HG03520 (cell line): ENCODE results near the gene BHMT.

Source experiments
- ATAC-seq: cut with Tn5 transposase; IDR thresholded peaks from one replicate; pipeline ENCODE4 v1.9.1; 2021; ENCODE audit warnings: mild to moderate bottlenecking, moderate library complexity; ENCODE audit not compliant: unreplicated experiment

BHMT gene, protein sequence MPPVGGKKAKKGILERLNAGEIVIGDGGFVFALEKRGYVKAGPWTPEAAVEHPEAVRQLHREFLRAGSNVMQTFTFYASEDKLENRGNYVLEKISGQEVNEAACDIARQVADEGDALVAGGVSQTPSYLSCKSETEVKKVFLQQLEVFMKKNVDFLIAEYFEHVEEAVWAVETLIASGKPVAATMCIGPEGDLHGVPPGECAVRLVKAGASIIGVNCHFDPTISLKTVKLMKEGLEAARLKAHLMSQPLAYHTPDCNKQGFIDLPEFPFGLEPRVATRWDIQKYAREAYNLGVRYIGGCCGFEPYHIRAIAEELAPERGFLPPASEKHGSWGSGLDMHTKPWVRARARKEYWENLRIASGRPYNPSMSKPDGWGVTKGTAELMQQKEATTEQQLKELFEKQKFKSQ

DNA sequence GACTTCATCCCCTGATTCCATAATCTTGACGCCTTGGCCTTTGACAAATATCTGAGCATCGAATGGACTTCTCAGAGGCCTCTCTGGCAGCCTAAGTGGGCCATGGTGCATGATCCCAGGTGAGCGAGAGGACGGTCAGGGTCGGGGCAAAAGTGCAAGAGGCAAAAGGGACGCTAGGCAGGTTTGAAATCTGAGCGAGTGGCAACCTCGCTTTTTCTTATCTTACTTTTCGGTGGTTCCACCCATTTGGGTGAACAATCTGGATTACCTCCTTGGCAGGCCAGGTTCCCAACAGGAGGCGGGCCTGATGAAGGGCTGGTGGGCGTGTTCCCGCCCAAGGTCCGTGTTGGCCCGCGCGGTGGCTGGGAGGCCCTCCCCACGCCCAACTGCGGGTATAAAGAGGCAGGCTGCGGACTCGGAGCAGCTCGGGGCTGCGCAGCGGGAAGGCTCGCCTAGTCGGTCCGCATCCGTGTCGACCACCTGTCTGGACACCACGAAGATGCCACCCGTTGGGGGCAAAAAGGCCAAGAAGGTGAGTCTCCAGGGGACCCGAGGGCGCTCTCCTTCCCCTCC lies at the start of gene BHMT:
BHMT (plus strand) TSS at position 423 of the 573 bp plus-strand sequence; CDS start at position 500, 77 bp downstream.
- no peak for ATAC-seq

DNA sequence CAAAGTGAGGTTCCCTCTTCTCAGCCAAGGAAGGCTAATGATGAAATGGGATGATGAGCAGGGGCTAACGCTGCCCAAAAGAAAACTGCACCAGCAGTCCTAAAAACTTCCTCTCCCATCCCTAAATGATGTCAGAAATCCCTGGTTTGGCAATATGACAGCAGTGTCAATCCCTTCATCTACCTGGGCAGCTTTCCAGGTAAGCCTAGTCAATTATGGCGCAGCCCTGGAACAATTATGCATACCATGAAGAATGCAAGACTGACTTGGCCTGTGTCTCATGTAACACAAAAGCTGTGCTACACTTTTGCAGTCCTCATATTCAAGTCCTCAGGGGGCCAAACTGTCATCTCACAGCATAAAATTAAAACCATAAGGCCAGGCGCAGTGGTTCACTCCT lies 49.2 kb upstream of the BHMT start:
- ATAC-seq = no peak

DNA sequence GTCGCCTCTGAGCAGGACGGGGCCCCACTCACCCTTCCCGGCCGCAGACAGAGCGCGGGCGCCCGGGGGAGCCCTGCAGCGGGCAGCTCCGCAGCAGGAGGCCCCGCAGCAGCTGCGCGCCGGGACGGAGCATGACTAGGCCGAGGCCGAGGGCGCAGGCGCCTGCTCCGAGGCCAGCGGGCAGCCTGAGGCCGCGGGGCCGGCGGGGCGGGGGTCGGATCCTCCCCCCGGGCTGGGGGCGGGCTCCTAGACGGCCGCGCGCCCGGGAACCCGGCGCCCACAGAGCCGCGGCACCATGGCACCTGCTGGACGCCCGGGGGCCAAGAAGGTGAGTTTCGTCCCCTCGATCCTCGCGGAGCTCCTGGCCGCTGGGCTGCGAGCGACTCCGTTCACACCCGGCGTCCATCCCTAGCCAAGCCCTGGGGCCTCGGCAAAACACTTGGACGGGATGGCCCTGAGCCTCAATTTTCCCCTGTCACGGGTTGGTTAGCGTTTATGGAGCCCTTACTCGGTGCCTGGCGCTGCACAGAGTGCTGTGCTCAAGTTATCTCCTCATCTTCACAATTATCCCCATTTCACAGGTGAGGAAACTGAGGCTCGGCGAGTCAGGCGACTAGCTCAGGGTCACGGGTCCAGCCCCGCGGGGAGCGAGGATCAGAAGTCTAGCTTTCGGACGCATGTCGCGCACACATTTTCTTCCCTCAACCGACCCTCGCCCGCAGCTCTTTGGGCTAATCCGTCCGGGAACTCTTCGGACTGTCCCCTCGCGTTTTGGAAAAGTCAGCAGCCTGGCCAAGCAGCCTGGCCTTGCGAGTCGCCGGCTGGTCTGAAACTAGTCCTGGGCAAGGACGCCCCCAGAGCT lies 41.9 kb upstream of the BHMT start, which contains the start of the genes BHMT2 and DMGDH:
BHMT2 (plus strand) TSS at position 280 of the 862 bp plus-strand sequence; CDS start at position 296, 16 bp downstream.
DMGDH (minus strand) TSS at position 187 of the 862 bp plus-strand sequence; CDS start at position 133, 54 bp downstream.
- no peak for ATAC-seq

DNA sequence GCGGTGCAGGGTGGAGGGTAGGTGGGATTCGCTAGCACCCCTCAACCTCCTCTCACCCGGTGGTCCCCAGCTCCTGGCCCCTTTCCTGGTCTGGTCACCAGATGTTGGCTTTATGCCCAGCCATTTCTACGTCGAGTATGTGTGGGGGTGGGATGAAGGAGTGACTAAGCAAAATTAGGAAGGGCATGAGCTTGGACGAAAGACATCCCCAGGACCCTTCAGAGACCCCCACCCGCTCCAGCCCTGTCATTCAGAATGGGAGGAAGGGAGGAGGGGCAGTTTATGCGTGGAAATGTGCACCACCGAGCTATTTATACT lies 41.3 kb upstream of the BHMT start:
- no peak for ATAC-seq

DNA sequence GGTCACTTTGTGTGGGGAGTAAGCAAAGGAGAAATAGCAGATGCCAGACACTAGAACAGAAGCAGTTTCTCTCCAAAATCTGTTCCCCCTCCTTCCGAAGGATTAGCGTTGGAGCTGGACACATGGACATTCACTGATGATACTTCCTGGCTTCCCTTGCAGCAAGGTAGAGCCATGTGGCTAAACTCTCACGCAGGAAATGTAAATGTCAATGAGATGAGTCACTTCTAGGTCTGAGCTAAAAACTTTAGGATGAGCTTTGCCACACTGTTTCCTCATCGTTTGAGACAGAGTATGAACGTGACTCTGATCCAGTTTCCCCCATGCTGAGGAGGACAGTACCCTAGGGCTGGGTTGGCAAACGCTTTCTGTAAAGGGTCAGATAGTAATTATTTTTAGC lies 37.0 kb upstream of the BHMT start:
- ATAC-seq = no peak

DNA sequence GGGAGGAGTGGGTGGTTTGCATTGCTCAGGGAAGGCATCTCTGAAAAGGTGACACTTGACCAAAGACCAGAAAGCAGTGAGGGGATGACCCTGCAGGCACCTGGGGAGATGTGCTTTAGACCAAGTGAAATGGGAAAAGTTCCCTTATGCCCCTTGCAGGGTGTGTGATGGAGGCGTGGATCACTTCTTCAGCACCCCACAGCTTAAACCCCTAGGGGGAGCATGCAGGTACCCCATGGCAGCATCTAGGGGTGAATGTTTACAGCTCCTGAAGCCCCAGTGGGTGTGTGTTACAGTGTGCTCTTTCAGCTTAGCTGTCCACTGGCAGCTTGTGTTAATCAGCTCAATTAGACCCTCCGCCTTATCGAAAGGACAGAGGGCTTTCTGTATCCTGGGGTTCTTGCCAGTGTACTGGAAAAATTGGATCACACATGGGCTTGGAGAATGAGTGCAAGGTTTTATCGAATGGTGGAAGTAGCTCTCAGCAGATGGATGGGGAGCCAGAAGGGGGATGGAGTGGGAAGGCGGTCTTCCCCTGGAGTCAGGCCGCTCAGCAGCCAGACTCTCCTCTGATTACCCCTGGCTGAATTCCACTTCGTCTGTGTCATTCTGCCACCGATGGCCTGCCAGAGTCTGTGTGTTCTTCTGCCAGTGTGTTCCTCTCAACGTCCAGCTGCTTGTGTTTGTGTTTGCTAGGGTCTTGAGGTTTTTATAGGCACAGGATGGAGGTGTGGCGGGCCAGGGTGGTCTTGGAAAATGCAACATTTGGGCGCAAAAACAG lies 35.8 kb upstream of the BHMT start:
- no peak for ATAC-seq

DNA sequence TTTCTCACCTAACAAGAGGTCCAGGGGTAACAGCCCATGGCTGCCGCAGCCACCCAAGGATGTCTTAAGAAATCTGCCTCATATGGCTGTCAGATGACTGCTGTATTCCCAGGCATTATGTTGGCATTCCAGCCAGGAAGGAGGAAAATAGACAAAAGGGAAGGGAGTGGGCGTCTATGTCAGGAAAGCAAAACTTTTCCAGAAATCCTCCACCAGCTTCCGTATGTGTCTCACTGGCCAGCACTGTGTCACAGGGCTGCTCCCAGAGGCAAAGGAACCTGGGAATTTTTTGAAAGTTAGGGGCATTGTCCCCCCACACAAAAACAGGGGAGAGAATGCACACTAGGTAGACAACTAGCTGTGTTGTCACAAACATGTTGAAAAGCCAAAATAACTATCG lies 34.8 kb upstream of the BHMT start:
- no peak for ATAC-seq

DNA sequence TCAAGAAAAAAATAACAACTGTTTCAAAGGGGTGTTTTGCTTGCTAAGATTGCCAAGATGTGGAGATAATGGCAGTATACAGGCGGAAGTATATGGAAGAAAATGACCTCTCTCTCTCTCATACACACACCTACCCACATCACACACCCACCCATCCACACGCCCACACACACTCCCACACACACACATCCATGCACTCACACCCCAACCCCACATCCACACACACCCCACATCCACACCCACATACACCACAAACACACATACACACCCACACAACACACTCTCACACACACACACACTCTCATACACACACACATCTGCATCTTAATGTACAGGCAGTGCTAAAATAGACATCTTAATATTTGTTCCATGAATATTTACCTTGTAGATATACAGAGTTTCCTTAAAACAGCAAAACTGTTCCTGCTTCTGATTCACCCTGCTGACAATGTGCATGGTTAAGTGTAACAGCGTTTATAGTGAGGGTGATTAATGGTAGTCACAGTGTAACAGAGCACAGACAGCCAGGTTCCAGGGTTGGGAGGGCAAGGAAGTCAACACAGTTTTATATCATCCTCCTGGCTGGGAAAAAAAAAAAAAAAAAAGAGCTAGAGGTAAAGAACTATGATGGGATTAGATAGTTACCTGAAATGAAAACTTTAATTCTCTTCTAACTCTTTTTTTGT lies 33.8 kb upstream of the BHMT start:
- no peak for ATAC-seq

DNA sequence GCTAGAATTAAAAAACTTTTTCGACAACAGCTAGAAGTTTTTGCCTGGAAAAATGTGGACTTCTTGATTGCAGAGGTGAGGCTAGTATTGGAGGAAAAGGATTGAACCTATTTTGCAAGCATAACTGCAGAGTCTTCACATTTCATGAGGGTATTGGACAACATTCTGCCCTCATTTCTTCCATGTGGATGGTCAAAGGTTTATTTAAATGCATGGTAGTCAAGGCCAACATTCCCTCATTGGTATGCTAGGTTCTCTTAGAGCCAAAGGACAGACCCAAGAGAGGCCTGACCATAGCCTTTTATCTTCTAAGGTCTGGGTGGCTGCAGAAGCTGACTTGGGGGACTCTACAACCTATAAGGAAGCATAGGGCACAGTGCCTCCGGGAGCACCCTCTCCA lies 30.8 kb upstream of the BHMT start:
- no peak for ATAC-seq

DNA sequence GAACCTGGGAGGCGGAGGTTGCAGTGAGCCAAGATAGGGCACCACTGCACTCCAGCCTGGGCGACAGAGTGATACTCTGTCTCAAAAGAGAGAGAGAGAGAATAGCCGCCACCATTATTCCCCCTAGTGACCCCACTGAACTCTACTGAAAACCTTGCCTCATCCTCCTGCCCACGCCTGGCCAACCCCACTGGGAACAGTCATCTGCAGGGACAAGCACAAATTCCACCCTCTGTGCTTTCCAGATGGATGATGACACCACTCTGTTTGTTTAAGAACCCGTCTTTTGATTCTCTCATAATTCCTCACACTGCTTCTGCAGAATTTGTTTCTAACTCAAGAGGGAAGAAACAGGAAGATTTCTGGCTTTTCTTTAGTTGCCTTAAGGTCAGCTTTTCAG lies 29.8 kb upstream of the BHMT start:
- ATAC-seq = no peak

DNA sequence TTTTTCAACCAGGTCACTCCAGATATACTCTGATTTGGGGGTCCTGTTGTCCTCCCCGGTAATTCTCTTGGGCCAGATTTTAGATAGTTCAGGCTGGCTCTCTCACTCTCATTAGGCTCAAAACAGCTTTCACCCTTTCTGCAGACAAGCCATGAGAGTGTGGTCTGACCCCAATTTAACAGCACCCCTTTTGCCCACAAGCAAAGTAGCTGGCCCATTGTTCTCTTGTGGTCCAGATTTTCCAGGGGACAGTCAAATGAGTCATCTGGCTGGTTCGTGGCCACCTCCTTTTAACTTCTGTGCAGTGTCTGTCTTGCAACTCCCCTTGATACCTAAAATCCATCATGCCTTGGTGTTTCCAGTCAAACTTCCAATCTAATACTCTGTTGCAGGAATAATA lies 25.5 kb upstream of the BHMT start:
- no peak for ATAC-seq

DNA sequence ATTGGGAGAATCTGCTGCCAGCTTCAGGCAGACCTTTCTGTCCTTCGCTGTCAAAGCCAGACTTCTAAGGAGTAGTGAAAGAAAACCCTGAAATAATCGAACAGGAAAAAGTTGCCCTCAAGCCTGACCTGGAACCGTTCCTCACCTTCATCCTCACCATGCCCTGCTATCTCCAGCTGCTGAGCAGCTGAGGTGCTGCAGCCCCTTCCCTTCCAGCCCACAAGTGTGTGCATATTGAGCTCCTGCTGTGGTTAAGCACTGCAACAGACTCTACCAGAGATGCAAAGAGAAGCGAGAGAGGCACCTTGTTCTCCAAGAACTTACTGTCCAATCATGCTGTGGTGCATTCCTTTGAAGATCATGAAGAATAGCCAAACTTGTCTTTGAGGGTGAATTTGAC lies 23.1 kb upstream of the BHMT start:
- ATAC-seq = no peak

DNA sequence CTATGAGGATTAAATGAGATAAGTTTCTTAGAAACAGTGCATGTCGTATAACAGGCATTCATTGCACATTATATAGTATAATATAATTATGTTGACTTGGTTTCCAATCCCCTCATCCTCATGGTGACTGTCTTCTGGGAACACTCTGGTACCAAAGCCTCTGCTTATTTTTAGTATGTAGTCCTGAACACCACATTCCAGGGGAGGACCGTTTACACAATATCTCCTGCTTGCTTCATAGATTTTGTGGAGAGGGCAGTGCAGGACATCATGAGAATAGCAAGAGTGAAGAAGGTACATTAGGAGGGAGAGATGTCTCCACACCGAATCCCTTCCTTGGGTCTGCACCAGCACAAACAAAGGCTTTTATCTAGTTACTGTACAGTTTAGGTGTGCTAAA lies 20.5 kb upstream of the BHMT start:
- no peak for ATAC-seq

DNA sequence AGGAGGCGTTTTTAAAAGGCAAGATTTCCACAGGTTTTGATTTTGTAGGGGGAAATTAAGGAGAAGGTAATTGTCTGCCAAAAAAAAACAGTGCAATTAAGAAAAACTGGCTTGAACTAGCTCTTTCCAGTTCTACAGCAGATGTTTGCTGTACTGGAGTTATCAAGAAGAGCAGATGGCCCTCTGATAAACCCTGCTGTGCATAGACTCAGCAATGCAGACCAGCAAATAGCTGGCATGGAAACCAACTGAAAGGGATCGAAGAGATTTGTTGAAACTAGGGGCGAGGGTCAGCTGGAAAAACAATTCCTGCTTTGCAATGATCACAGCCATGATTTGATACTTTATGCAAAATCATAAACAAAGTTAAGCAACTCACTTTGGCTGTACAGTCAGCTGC lies 17.8 kb upstream of the BHMT start:
- ATAC-seq = no peak

DNA sequence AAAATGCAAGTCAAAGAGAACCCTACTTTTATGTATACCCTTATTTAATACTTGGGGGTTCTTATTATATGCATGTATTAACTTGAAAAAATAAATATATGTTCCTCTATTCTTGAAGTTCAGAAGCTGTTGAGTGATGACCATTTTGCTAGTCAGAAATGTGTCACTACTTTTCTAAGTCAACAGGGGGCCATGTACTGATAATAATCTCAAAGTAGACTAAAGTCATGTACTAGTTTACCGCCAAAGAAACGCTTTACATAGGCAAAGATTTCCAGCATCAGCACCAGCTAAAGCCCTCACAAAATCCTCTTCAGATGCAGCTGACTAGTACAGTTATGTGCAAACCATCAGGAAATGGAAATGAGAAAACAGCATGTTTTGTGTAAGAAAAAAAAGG lies 5.7 kb upstream of the BHMT start:
- ATAC-seq = no peak

DNA sequence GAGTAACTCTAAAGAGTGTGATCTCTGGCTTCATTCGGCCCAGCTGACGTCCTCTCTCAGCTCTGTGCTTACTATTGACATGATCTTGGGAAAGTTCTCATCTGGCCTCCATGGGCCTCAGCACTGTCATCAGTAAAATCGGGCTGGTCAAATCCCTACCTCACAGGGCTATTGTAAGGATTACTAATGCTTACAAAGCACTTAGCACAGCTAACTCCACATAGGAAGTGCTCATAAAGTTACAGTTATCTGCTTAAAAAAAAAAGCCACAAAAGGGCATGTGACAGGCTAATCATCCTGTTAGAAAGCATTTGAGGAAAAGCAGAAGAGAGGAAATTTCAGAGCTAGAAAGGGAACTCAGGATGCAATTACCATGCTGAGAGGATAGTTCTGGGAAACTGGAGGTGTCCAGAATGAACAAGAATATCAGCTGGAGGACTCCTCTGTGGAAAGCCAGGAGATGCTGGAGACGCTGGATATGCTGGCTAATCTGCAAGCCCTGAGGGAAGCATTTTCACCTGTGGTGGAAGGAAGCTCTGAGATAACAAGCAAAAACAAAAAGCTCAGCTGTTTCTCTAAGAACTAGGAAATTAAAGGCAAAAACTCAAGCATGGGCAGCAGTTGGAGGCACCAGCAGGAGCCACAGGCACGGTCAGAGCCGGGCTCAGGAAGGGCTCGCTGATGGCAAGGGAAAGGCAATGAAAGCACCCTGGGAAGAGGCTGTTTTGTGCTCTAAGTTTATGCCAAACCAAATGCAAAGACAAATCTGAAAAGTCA lies 4.4 kb upstream of the BHMT start:
- ATAC-seq = no peak

DNA sequence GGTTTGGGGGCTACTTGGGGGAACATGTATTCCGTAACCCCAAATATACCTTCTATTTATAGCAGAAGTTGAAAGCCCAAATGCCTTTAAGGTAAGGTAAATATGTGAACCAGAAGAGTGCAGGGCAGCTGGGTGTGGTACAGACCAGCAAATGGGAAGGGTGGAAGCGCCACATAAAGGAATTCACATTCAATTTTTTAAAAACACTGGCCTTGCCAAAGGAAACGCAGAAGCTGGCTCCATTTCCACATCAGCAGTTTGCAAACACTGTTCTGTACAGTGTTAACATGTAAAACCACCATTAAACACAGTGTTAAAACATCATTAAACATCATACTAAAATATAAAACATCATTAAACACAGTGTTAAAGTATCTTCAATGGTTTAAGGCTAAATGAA lies 3.5 kb upstream of the BHMT start:
- no peak for ATAC-seq

DNA sequence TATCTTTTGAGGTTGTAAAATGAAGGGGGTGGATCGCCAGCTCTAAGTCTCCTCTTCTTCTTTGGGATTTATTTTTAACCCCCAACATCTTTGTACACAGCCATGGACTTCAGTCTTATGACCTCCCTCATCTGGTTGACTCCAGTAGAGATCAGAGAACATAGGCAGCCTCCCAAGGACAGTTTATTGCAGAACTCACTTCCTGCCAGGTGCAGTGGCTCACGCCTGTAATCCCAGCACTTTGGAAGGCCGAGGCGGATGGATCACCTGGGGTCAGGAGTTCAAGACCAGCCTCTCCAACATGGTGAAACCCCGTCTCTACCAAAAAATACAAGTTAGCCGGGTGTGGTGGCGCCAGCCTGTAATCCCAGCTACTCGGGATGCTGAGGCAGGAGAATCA lies 2.8 kb upstream of the BHMT start:
- ATAC-seq = no peak
